SK-N-SH treated with all-trans-retinoic acid at 6 μM for 48 hours (cell line): ENCODE results near the gene TMEM229B.

Experiments used
- BACH2 ChIP-seq: fragments of 250-450 bp; sonication (Bioruptor Pico); IDR thresholded peaks from 2 replicates; pipeline ENCODE4 v1.9.0; 2021; ENCODE audit warnings: mild to moderate bottlenecking, borderline replicate concordance
- CSDC2 ChIP-seq: fragments of 250-450 bp; sonication (Bioruptor Pico); IDR thresholded peaks from 2 replicates; pipeline ENCODE4 v1.5.0; 2020; ENCODE audit warnings: mild to moderate bottlenecking, moderate library complexity
- ESRRG ChIP-seq: fragments of 250-450 bp; sonication (Bioruptor Pico); IDR thresholded peaks from 2 replicates; pipeline ENCODE4 v1.6.1; 2021; ENCODE audit warnings: mild to moderate bottlenecking
- OSR1 ChIP-seq: fragments of 250-450 bp; sonication (Bioruptor Pico); IDR thresholded peaks from 2 replicates; pipeline ENCODE4 v1.8.0; 2022; ENCODE audit warnings: moderate library complexity, mild to moderate bottlenecking, inconsistent platforms
- RARB ChIP-seq: fragments of 250-450 bp; sonication (Bioruptor Pico); IDR thresholded peaks from 2 replicates; pipeline ENCODE4 v1.8.0; 2021; ENCODE audit warnings: mild to moderate bottlenecking, moderate library complexity
- TCF4 ChIP-seq: fragments of 250-450 bp; sonication (Bioruptor Pico); IDR thresholded peaks from 2 replicates; pipeline ENCODE4 v1.8.0; 2021; ENCODE audit warnings: mild to moderate bottlenecking, moderate library complexity, borderline replicate concordance
- ZFP30 ChIP-seq: fragments of 450-650 bp; formaldehyde crosslinking; IDR thresholded peaks from 2 replicates; pipeline ENCODE4 v1.5.0; 2022; ENCODE audit warnings: mild to moderate bottlenecking, moderate library complexity
- ZNF565 ChIP-seq: fragments of 450-650 bp; formaldehyde crosslinking; conservative IDR thresholded peaks from 2 replicates; pipeline ENCODE4 v1.5.0; 2020; ENCODE audit warnings: low read depth, mild to moderate bottlenecking, moderate library complexity
- ZNF70 ChIP-seq: fragments of 450-650 bp; formaldehyde crosslinking; IDR thresholded peaks from 2 replicates; pipeline ENCODE4 v1.5.0; 2020; ENCODE audit warnings: mild to moderate bottlenecking, moderate library complexity
- TF ChIP-seq, protein P1 (sequence below): fragments of 250-450 bp; sonication (Bioruptor Pico); IDR thresholded peaks from 2 replicates; pipeline ENCODE4 v1.5.1; 2020; ENCODE audit warnings: low read depth, mild to moderate bottlenecking, moderate library complexity

DNA sequence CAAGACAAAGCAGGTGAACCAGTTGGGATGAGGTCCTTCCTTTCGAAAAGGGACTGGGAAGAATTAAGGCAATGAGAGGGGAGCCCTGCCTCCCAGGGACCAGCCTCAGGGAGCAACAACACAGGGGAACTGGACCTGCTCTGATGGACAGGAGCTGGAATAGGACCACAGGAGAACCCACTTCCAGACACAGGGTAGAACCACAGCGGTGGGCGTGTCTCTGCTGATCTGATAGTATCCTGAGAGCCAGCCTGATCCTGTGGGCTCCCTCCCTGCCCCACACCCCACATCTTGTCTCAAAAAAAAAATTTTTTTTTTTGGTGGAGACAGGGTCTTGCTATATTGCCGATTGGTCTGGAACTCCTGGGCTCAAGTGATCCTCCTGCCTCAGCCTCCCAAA is 62.9 kb downstream of the TMEM229B start:
- no peak for TF ChIP-seq BACH2
- no peak for TF ChIP-seq CSDC2 (CRISPR knock-in tag)
- no peak for TF ChIP-seq TCF4 (CRISPR knock-in tag)
- TF ChIP-seq OSR1 (CRISPR knock-in tag), result no peak
- TF ChIP-seq ZNF70 (CRISPR knock-in tag), result no peak
- TF ChIP-seq RARB (CRISPR knock-in tag), result no peak
- TF ChIP-seq ESRRG (CRISPR knock-in tag), result no peak
- TF ChIP-seq ZNF565 (CRISPR knock-in tag), result no peak
- no peak for TF ChIP-seq ZFP30 (CRISPR knock-in tag)
- TF ChIP-seq, protein P1, sequence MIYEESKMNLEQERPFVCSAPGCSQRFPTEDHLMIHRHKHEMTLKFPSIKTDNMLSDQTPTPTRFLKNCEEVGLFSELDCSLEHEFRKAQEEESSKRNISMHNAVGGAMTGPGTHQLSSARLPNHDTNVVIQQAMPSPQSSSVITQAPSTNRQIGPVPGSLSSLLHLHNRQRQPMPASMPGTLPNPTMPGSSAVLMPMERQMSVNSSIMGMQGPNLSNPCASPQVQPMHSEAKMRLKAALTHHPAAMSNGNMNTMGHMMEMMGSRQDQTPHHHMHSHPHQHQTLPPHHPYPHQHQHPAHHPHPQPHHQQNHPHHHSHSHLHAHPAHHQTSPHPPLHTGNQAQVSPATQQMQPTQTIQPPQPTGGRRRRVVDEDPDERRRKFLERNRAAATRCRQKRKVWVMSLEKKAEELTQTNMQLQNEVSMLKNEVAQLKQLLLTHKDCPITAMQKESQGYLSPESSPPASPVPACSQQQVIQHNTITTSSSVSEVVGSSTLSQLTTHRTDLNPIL (CRISPR knock-in tag), result no peak
